ENCODE data around the gene DNAJC5. TPM values are rescaled to one million over a fixed set of nuclear protein-coding genes. Genes with fewer than 3 reads are reported as not detected.

The DNAJC5 gene
- total RNA-seq, 4 donors from 2014 or later = 10.9 to 39.8 (median 25.6) TPM

GRCh38 chr20:63961664-63962425, 66.9 kb downstream of the DNAJC5 start:
- no peak for DNase-seq
- H3K9me3 ChIP-seq = no peaks in the 10 kb centered on the region
- H3K36me3 ChIP-seq = no peaks in the 10 kb centered on the region
- peaks cover 0 to 8% of the 10 kb centered on the region in 2 donors for H3K4me1 ChIP-seq
- no peak overlapping the region for H3K4me3 ChIP-seq
- TF ChIP-seq CTCF (IDR thresholded peaks at IDR 0.05) (no peak), POLR2A (IDR thresholded peaks at IDR 0.05) (no peak)
- H3K27ac ChIP-seq = no peak overlapping the region
- H3K27me3 ChIP-seq = no peaks in the 10 kb centered on the region
- intact Hi-C loops (cut with DNase I; ENCODE audit: low total_unique reads) = no loop called here

- TF ChIP-seq POLR2A (IDR thresholded peaks at IDR 0.05) (no peak), CTCF (IDR thresholded peaks at IDR 0.05) (no peak)
- Histone ChIP-seq H3K4me1 (peaks cover 0 to 5% of the 10 kb centered on the region in 2 donors), H3K27ac (no peak overlapping the region), H3K36me3 (no peaks in the 10 kb centered on the region), H3K4me3 (no peak overlapping the region), H3K9me3 (no peaks in the 10 kb centered on the region), H3K27me3 (no peaks in the 10 kb centered on the region)
- intact Hi-C loops (cut with DNase I; ENCODE audit: low total_unique reads) = no loop called here
- DNase-seq = no peak
These were observed 67.8 kb downstream of the DNAJC5 start for GRCh38 chr20:63962426-63963347.

- intact Hi-C loops (cut with DNase I; ENCODE audit: low total_unique reads) = no loop called here
- no peak for DNase-seq
These were observed 68.4 kb downstream of the DNAJC5 start for GRCh38 chr20:63963348-63963741.

GRCh38 chr20:63963784-63964301, 68.9 kb downstream of the DNAJC5 start:
- no peaks in the 10 kb centered on the region for H3K36me3 ChIP-seq
- TF ChIP-seq CTCF (IDR thresholded peaks at IDR 0.05) (no peak), POLR2A (IDR thresholded peaks at IDR 0.05) (no peak)
- H3K27me3 ChIP-seq = no peaks in the 10 kb centered on the region
- intact Hi-C loops (cut with DNase I; ENCODE audit: low total_unique reads) = no loop called here
- no peak overlapping the region for H3K4me3 ChIP-seq
- no peak for DNase-seq
- no peak overlapping the region for H3K27ac ChIP-seq
- no peaks in the 10 kb centered on the region for H3K9me3 ChIP-seq
- peaks cover 0 to 9% of the 10 kb centered on the region in 2 donors for H3K4me1 ChIP-seq

More at GRCh38 chr20:63963348-63963741, 68.4 kb downstream of the DNAJC5 start:
- Histone ChIP-seq H3K9me3 (no peaks in the 10 kb centered on the region), H3K27me3 (no peaks in the 10 kb centered on the region), H3K36me3 (no peaks in the 10 kb centered on the region), H3K27ac (no peak overlapping the region), H3K4me1 (peaks cover 0 to 4% of the 10 kb centered on the region in 2 donors), H3K4me3 (no peak overlapping the region)
- TF ChIP-seq POLR2A (IDR thresholded peaks at IDR 0.05) (no peak), CTCF (IDR thresholded peaks at IDR 0.05) (no peak)
